SK-N-MC (cell line): ENCODE measurements around the gene OR14I1.

ENCODE experiments used
- DNase-seq: peaks from one replicate; pipeline ENCODE4 v3.0.0-alpha.2; 2011; ENCODE audit warnings: low read depth, low spot score
- H3K27ac ChIP-seq: fragments of 200-600 bp; sonication (generic); 2 replicates; pipeline ENCODE4 v1.5.1; 2016; ENCODE audit warnings: mixed run types
- H3K36me3 ChIP-seq: fragments of 200-600 bp; sonication (generic); 2 replicates; pipeline ENCODE4 v1.6.1; 2017; ENCODE audit warnings: antibody characterized with exemption, low read length, mixed read lengths; ENCODE audit not compliant: insufficient read depth
- H3K4me3 ChIP-seq: fragments of 200-600 bp; sonication (generic); 2 replicates; pipeline ENCODE4 v1.5.1; 2016
- H3K9ac ChIP-seq: fragments of 200-600 bp; sonication (generic); 2 replicates; pipeline ENCODE4 v1.8.0; 2017; ENCODE audit warnings: mixed run types, mixed read lengths; ENCODE audit not compliant: insufficient read length
- H3K9me3 ChIP-seq: fragments of 200-600 bp; sonication (generic); 2 replicates; pipeline ENCODE4 v1.6.1; 2017; ENCODE audit warnings: low read depth, mild to moderate bottlenecking, antibody characterized with exemption, low read length, moderate library complexity, mixed read lengths
- EZH2 ChIP-seq: fragments of 200-600 bp; sonication (generic); IDR thresholded peaks from one replicate; pipeline ENCODE4 v1.6.1; 2017; ENCODE audit warnings: antibody characterized with exemption
- FOXP2 ChIP-seq: optimal IDR thresholded peaks from 2 replicates; pipeline ENCODE3; 2011; ENCODE audit warnings: mild to moderate bottlenecking, moderate library complexity; ENCODE audit not compliant: insufficient read depth; ENCODE audit errors: extremely low read length, control extremely low read depth
- POLR2AphosphoS5 ChIP-seq: IDR thresholded peaks from 2 replicates; pipeline ENCODE4 v1.6.1; 2012; ENCODE audit warnings: mild to moderate bottlenecking, low read depth, low read length, borderline replicate concordance

Gene OR14I1

DNA sequence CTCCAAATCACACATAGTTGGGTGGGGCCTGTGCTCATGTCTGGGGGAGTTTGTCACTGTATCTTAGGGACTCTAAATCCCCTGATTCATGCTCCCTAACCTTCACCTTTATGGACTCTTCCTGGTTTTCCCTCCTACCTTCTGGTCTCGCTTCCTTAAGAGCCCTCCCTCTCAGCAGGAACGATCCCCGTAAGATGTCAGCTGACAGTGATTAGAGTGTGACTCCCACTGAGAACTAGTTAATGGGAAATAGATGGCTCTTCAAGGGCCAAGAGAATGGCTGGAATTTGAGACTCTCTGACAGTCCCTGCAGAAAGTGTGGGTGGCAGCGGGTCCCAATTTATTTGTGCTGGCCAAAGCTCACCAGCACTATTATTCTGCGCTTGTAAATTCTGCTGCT, 31.0 kb upstream of the OR14I1 start:
- Histone ChIP-seq H3K9ac (no peak overlapping the region), H3K36me3 (no peaks in the 10 kb centered on the region), H3K27ac (no peak overlapping the region), H3K4me3 (no peak overlapping the region), H3K9me3 (no peaks in the 10 kb centered on the region)
- no peak for TF ChIP-seq FOXP2
- no peak for TF ChIP-seq POLR2AphosphoS5
- no peak for TF ChIP-seq EZH2
- DNase-seq: no peak

DNA sequence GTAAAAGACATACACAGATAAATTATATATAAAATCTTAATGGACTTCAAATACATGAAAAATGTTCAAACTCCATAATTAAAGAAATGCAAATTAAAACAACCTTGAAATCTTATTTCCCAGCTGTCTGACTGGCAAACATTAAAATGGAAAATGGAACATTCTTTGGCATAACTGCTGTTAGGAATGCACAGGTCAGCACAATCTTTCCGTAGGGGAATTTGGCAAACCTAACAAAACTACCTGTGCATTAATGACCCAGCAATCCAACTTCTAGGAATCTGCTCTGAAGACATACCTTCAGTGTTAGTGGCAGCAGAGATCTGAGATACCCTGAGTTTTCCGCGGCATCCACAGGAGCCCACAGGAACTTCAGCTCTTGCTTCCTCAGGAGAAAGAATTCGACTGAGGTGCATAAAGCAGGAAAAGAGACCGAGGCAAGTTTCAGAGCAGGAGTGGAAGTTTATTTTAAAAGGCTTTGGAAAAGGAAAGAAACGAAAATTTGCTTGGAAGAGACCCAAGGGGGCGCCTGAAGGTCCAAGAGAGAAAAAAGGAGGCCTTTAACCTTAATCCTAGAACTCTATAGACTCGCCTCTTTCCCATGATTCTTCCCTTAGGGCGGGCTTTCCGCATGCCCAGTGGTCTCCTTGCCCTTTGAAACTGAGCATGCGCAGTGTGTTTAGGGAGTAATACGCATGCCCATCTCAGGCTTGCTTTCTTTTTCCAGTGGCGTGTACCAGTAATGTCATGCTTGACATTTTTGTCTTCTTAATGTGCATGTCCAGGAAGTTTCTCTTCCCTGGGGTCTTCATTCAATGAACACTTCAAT, 28.2 kb upstream of the OR14I1 start:
- Histone ChIP-seq H3K36me3 (no peaks in the 10 kb centered on the region), H3K9ac (no peak overlapping the region), H3K27ac (no peak overlapping the region), H3K4me3 (no peak overlapping the region), H3K9me3 (no peaks in the 10 kb centered on the region)
- no peak for DNase-seq
- TF ChIP-seq EZH2 (no peak), POLR2AphosphoS5 (no peak)

GRCh38 chr1:248714248-248714647, 11.7 kb upstream of the OR14I1 start:
- no peak for TF ChIP-seq FOXP2
- no peaks in the 10 kb centered on the region for H3K9me3 ChIP-seq
- no peak overlapping the region for H3K27ac ChIP-seq
- no peak for DNase-seq
- H3K9ac ChIP-seq: no peak overlapping the region
- H3K36me3 ChIP-seq: no peaks in the 10 kb centered on the region
- H3K4me3 ChIP-seq: no peak overlapping the region

- Histone ChIP-seq H3K9me3 (no peaks in the 10 kb centered on the region), H3K27ac (no peak overlapping the region), H3K4me3 (no peak overlapping the region), H3K9ac (no peak overlapping the region), H3K36me3 (no peaks in the 10 kb centered on the region)
- DNase-seq: no peak
- TF ChIP-seq FOXP2: no peak
- TF ChIP-seq EZH2: no peak
- no peak for TF ChIP-seq POLR2AphosphoS5
Measured at GRCh38 chr1:248710305-248710900, 7.8 kb upstream of the OR14I1 start.

DNA sequence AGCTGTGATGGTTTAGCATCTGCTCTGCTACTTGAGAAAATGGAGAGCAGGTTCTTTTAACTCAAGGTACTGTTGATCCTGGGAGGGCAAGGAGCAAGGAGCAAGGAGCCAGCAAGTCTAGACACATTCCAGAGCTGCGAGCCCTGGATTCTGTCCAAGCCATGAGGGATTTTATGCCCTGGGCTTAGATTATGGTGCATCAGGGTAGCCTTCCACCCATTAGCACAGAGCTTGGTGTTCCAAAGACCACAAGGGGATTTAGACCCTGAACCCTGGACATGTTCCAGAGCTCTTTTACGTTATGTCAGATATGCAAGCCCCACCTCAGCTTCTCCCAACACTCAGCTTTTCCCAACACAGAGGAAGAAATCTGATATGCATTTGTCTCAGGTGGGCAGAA, 2.0 kb upstream of the OR14I1 start:
- H3K27ac ChIP-seq: no peak overlapping the region
- no peak for TF ChIP-seq FOXP2
- TF ChIP-seq EZH2: no peak
- TF ChIP-seq POLR2AphosphoS5: no peak
- no peaks in the 10 kb centered on the region for H3K36me3 ChIP-seq
- no peak overlapping the region for H3K4me3 ChIP-seq
- no peaks in the 10 kb centered on the region for H3K9me3 ChIP-seq
- no peak for DNase-seq
- no peak overlapping the region for H3K9ac ChIP-seq

DNA sequence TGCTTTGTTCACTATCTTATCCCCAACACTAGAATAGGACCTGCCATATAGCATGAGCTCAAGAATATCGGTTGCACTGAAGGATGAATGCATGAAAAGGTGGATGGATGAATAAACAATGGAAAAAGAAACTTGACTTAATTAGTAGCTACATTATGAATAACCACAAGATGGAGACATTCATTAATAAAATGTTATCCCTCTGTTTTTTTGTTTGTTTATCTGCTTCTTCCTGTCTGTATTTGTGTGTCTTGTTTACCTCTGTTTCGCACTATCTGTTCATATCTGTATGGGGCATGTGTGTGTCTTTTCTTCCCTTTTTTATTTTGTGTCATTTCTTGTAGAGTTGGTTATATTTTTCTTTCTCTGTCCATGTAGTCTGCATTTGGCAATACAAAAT, 1.1 kb upstream of the OR14I1 start:
- TF ChIP-seq POLR2AphosphoS5 (no peak), EZH2 (no peak), FOXP2 (no peak)
- no peak for DNase-seq
- Histone ChIP-seq H3K27ac (no peak overlapping the region), H3K36me3 (no peaks in the 10 kb centered on the region), H3K9me3 (no peaks in the 10 kb centered on the region), H3K4me3 (no peak overlapping the region), H3K9ac (no peak overlapping the region)

DNA sequence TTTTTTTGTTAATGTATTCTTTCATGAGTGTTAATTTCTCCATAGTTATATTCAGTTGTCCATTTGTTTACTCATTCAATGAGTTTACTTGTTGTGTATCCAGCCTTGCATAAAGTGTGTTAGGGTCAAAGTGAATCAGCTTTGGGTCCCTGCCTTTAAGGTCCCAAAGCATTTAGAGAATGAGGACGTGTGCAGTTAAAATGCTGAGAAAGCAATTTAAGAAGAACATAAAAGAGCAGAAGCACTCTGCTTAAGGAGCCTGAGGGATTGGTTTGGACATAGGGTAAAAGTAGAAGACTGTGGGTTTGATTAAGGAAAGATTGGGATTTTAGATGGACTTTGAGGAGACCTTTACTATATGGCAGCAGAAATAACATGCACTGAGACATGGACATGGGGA, 3.5 kb downstream of the OR14I1 start:
- TF ChIP-seq EZH2 (no peak), FOXP2 (no peak), POLR2AphosphoS5 (no peak)
- Histone ChIP-seq H3K4me3 (no peak overlapping the region), H3K9me3 (no peaks in the 10 kb centered on the region), H3K9ac (no peak overlapping the region), H3K36me3 (no peaks in the 10 kb centered on the region), H3K27ac (no peak overlapping the region)
- no peak for DNase-seq

DNA sequence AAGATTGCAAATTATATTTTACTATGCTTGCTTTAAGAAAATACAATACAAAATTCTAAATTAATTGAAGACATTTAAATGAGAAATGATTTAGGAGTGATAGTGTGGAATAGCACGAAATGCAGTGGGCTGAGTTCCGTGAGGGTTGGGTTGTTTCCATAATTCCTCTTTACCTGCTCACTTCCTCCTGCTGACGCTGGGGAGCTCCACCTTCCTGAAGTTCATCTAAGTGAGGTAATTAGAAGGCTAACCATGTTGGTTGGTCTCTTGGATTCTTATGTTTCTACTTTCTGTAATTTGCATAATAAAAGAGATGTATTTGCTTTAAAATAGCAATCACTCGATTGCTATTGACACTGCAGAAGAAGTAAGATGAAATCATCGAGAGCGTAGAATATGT, 4.7 kb downstream of the OR14I1 start:
- H3K4me3 ChIP-seq: no peak overlapping the region
- no peak for DNase-seq
- H3K9ac ChIP-seq: no peak overlapping the region
- no peaks in the 10 kb centered on the region for H3K9me3 ChIP-seq
- H3K36me3 ChIP-seq: no peaks in the 10 kb centered on the region
- TF ChIP-seq EZH2: no peak
- TF ChIP-seq POLR2AphosphoS5: no peak
- no peak for TF ChIP-seq FOXP2
- no peak overlapping the region for H3K27ac ChIP-seq

DNA sequence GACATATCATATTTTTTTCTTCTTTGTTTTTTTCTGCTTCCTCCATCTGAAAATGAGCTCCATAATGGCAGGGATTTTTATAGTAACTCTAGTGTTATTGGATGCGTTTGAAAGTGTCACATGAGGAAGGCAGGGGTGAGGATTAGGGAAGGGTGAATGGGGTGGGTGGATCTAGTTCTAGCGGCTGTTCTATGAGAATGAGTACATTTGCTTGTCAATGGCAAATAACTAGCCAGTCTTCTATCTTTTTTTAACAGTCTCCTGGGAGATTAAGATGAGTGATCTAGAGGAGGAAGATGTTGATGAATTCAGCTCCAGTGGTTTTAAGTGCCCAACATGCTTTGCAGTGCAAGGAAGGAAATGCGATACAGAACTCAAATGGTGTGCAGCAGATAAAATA, 5.8 kb downstream of the OR14I1 start:
- Histone ChIP-seq H3K36me3 (no peaks in the 10 kb centered on the region), H3K27ac (no peak overlapping the region), H3K9me3 (no peaks in the 10 kb centered on the region), H3K9ac (no peak overlapping the region), H3K4me3 (no peak overlapping the region)
- TF ChIP-seq POLR2AphosphoS5 (no peak), EZH2 (no peak), FOXP2 (no peak)
- no peak for DNase-seq
